ENCODE measurements around the gene NLGN4X.

Gene NLGN4X

DNA sequence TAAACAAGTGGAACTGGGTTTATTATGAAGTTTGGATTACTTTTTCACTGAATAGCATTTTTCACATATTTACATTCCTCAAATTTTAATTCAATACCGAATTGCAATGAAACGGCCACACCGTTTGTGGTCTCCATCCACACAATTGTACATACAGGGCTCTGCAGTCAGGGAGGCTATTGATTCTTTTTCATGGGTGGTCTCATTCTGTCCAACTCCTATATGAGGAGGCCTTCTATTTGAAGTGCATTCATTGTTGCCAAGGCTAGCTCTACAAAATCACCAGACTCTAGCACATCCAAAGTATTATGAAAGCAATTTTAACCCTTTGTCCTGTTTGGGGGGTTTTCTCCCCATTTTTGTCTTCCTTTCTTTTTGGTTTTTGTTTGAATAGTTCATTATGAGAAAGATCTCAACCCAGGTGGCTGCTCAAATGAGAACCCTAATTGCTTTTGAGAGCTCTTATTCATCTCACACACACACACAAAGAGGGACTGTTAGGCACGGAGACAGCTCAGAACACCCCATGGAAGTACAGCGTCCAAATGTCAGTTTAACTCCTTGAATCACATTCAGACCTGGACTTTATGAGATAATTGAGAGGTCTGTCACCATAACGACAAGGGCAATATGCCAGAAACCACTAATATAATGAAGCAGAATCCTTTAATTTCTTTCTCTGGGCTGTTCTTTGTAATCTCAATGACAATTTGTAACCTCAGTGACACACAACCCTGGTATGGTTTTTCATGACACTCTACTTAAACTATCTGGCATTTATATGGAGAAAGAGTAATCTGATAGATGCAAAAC is 79.4 kb downstream of the NLGN4X start:
- ATAC-seq = no peak

DNA sequence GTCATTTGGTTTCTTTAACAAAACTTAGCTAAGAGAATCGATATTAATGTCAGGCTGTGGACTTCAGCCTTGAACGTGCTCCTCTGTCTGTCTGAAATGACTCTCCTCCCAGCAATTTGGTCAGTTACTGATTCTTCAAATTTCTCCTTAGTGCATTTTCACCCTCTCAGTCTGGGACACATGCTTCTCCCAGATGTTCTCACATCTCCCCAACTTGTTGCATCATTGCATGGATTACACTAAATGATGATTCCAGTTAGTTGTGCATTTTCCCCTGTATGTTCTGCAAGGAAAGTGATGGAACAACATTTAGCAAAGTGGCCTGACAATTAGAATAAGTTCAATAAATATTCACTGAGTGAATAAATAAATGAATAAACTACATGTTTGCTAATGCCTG is 94.4 kb downstream of the NLGN4X start:
- ATAC-seq = no peak

- ATAC-seq = no peak
These were observed 95.7 kb downstream of the NLGN4X start for GRCh38 chrX:6132970-6133369.

DNA sequence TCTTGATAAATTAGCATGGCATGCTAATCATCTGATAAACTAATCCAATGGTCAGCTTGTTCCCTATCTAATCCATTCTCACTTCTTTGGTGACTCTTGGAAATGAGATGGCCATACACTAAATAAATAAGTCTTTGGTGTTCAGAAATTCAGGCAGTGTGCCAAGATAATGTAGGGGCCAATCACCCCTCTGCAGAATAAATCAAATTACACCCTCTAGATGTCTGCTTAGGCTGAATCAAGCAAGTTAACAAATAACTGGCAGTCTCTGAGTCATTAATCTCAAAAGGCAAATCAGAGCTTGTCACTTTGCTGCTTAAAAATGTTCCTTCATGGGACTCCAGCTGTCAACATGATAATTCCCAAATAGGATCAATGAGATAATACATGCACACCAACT is 97.4 kb downstream of the NLGN4X start:
- ATAC-seq = no peak

- ATAC-seq = no peak
These were observed 99.5 kb downstream of the NLGN4X start for GRCh38 chrX:6129195-6129594.

DNA sequence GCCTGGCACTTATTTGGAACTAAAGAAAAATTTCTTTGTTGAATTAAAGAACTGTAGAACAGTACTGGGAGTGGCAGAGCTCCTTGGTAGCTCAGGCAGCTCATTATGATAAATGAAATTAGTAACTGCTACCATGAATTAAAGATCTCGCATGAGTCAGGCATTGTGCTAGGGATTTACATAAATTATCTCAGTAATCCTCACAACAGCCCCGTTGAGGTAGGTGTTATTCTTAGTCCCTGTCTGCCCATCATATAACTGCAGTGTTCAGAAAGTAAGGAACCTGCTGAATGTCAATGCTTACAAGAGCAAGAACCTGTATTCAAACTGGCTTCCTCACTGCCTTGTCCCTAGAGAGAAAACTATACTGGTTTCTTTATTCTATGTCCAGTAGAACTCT is 108.3 kb downstream of the NLGN4X start:
- no peak for ATAC-seq

DNA sequence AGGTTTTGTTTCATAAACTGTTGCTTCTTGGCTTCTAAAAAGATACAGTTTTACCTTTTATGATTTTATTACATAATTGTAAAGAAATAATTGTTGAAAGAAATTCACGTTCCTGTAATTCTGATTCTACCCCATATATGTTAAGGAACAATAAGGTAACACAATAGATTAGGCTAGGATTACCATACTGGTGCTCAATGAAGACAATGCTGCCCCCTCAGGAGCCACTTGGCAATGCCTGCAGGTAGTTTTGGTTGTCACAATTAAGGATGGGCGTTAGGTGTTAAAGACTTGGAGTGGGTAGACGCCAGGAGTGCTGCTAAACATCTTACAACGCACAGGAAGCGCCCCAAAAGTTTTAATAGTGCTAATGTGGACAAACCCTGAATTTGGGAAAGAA is 133.2 kb downstream of the NLGN4X start:
- ATAC-seq = no peak

DNA sequence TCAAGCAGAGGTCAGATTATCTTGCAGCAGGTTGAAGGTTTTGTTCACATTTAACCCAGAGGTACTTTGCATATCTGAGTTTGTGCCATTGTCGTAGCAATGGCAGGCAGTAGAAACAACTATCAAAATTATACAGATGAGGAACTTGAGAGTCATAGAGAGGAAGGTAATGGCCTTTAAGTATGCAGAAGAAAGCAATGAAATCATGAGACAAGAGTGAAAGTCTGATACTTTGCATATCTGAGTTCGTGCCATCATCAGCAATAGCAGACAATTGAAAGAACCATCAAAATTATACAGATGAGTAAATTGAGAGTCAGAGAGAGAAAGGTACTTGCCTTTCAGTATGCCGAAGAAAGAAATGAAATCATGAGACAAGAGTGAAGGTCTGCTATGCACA is 154.1 kb downstream of the NLGN4X start:
- no peak for ATAC-seq

GRCh38 chrX:6071731-6072130 is 156.9 kb downstream of the NLGN4X start:
- no peak for ATAC-seq

DNA sequence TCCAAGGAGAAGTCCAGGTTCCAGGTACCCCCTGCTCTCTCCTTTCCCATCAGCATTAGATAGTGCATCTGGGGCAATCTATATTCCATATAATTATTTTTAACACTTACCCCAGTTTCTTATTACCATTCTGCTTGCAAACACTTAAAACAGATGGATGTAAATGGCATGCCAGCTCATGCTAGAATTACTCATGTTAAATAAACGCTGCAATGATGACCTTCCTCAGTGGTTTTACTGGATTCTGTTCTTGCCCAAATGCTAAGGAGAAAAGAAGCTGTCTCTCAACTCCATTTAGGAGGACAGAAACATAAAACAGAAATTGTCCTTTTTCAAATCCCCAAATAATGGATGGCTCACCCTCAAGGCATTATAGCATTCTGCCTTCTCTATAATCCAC is 161.1 kb downstream of the NLGN4X start:
- no peak for ATAC-seq

DNA sequence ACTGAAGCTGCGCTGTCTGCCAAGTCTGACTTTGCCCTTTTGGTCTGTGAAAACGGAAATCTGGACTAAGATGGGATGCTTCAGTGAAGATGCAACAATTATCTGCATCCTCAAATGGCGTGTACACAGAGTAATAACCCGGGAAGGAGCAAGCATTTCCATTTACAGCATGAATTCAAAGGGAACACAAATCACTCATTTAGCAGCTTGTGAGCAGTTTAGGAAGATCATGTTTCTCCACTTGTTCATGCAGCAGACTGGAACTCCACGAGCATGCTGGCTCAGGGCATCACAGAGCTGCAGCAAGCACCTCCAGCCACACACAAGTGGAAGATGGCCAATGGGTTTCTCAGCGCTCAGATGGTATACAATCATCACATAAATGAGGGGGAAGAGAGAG is 175.5 kb downstream of the NLGN4X start:
- ATAC-seq = no peak

DNA sequence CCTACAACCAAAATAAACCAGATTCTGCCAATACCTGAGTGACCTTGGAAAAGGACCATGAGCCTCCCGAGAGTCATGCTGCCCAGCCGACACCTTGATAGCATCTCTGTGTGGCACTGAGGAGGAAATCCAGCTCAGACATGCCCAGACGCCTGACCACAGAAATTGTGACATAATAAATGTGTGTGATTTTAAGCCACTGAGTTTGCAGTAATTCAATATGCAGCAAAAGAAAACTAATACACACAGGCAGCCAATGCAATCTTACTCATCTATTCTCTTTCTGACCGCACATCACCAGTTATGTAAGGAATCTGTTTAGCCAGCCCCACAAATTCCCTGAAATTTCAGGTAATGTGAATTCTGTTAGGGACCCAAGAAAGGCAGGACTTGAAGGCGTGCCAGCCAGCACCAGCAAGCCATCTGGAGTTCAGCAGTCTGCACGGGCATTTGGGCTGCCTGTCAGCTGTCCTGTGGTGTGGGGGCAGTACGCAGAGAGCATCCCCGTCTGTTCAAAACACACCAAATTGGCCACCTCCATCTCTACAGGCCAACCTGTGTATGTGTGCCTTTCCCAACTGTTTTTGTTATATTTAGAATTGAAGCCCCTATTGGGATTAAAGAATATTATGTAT is 176.4 kb downstream of the NLGN4X start:
- ATAC-seq = no peak

DNA sequence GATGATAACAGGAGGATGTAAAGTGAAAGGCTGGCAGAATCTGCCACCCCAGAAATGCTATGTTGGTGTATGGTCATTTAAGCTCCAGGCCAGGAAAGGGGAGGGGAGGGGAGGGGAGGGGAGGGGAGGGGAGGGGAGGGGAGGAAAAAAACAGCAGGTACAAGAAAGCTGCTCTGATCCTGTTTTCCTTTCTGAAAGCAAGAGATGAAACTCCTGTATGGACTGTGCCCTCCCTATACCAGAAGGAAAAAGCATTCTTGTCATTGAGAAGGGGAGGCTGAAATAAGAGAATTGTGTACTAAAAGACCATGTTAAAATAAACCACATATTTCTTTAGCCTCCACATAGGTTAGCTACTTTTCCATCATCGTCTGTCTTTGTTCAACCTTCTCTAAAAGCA is 179.5 kb downstream of the NLGN4X start:
- ATAC-seq = no peak

DNA sequence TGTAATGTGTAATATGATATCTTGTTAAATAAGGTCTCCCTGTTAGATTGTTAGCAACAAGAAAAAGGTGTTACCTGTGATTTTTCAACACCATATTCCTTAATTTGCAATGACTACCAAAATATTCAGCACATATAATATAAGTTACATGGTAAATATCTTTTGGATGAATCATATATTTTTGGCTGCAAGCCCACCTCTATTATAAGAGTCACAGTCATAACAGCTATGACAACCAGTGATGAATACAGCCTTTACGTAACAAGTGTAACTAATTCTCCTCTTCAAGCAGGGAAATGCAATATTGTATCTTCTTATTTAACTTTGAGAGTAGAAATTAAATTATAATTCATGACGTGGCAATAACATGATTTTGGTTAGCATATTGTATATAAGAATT is 187.0 kb downstream of the NLGN4X start:
- ATAC-seq = no peak

GRCh38 chrX:6029014-6029413 is 199.7 kb downstream of the NLGN4X start:
- ATAC-seq = no peak

- no peak for ATAC-seq
These were observed 201.7 kb downstream of the NLGN4X start for GRCh38 chrX:6026980-6027379.

GRCh38 chrX:6026429-6026828 is 202.2 kb downstream of the NLGN4X start:
- no peak for ATAC-seq

GRCh38 chrX:6024204-6024603 is 204.5 kb downstream of the NLGN4X start:
- ATAC-seq = no peak

GRCh38 chrX:6021316-6022091 is 207.2 kb downstream of the NLGN4X start:
- no peak for ATAC-seq

- ATAC-seq = no peak
These were observed 209.6 kb downstream of the NLGN4X start for GRCh38 chrX:6019076-6019475.

GRCh38 chrX:6015423-6015822 is 213.2 kb downstream of the NLGN4X start:
- ATAC-seq = no peak

GRCh38 chrX:6012357-6012756 is 216.3 kb downstream of the NLGN4X start:
- no peak for ATAC-seq

- ATAC-seq = no peak
These were observed 222.8 kb downstream of the NLGN4X start for GRCh38 chrX:6005856-6006255.

DNA sequence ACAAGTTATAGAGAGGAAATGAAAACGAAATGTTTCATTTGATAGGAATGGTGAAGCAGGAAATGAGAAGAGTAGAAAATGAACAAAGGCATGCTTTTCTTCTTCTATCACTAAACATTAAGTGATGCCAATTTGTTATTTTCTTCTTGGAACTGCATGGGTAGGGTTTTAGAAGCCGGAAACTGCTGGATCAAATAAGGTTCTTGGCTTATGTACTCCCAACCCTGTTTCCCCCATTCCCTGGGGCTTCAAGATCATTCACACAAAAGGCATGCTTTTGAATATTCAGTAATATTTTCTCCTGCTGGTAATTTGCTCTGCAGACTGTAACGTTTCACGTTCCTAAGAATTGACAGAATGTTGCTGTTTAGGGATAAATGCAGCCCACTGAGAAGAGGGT is 224.1 kb downstream of the NLGN4X start:
- ATAC-seq = no peak

All from activated CD4-positive, CD25-positive, alpha-beta regulatory T cell treated with anti-CD3 and anti-CD28 coated beads, Interleukin-2, amount 50 U/mL, for 24 hours (primary cell).